IMR-90 (cell line): ENCODE results near the gene SIDT1. TPM values are rescaled to one million over a fixed set of nuclear protein-coding genes. Genes with fewer than 3 reads are reported as not detected.

Experiments used
- ATAC-seq: fragments of 200-7000 bp; cut with Tn5 transposase; 2 replicates; pipeline ENCODE4 v1.9.1; 2020; ENCODE audit warnings: low read depth, mild to moderate bottlenecking, moderate library complexity
- BruUV-seq: library from RNA; stranded (reverse); fragments of 400-500 nt; replicated peaks from 2 replicates; lab custom pipeline; 2021; lab: Mats Ljungman, UMichigan
- CTCF ChIA-PET: fragments of 300-600 bp; formaldehyde crosslinking; extraction: SDS; loops from one replicate; lab custom pipeline; 2021; ENCODE audit warnings: antibody characterized with exemption; lab: Yijun Ruan, JAX
- POLR2A ChIA-PET: fragments of 300-600 bp; sonication (Branson Sonifier 250); formaldehyde crosslinking; loops from one replicate; lab custom pipeline; 2022; ENCODE audit warnings: antibody characterized with exemption; ENCODE audit not compliant: unreplicated experiment; lab: Charles Lee
- DNase-seq: peaks from one replicate; pipeline ENCODE4 v3.0.0; 2013
- H2AFZ ChIP-seq: replicated peaks from 2 replicates; pipeline ENCODE3; 2013; ENCODE audit warnings: low read length, mild to moderate bottlenecking; ENCODE audit not compliant: poor library complexity
- H2AK5ac ChIP-seq: 2 replicates; pipeline ENCODE4 v1.6.1; 2013; ENCODE audit warnings: low read depth, low read length, inconsistent platforms
- H2AK9ac ChIP-seq: replicated peaks from 2 replicates; pipeline ENCODE3; 2013; ENCODE audit warnings: mild to moderate bottlenecking, low read depth, low read length, moderate library complexity; ENCODE audit not compliant: poor library complexity
- H2BK120ac ChIP-seq: 2 replicates; pipeline ENCODE4 v1.6.1; 2013; ENCODE audit warnings: low read depth, low read length, inconsistent platforms
- H2BK15ac ChIP-seq: 3 replicates; pipeline ENCODE4 v1.6.1; 2013; ENCODE audit warnings: low read depth, low read length, inconsistent platforms
- H2BK20ac ChIP-seq: 2 replicates; pipeline ENCODE4 v1.6.1; 2013; ENCODE audit warnings: low read depth, mild to moderate bottlenecking, inconsistent platforms, low read length, moderate library complexity
- H2BK5ac ChIP-seq: 2 replicates; pipeline ENCODE4 v1.6.1; 2013; ENCODE audit warnings: mild to moderate bottlenecking, low read depth, low read length, inconsistent platforms; ENCODE audit not compliant: poor library complexity, severe bottlenecking
- H3K14ac ChIP-seq: replicated peaks from 2 replicates; pipeline ENCODE4 v1.6.1; 2013; ENCODE audit warnings: low read depth, low read length, inconsistent platforms
- H3K18ac ChIP-seq: 2 replicates; pipeline ENCODE4 v1.6.1; 2013; ENCODE audit warnings: low read depth, low read length, control low read depth
- H3K23ac ChIP-seq: 2 replicates; pipeline ENCODE4 v1.6.1; 2013; ENCODE audit warnings: low read depth, low read length, inconsistent platforms
- H3K27ac ChIP-seq: 2 replicates; pipeline ENCODE4 v1.5.1; 2013; ENCODE audit warnings: mild to moderate bottlenecking, control low read depth, low read length; ENCODE audit not compliant: insufficient read depth
- H3K27me3 ChIP-seq: 2 replicates; pipeline ENCODE4 v1.6.1; 2013; ENCODE audit warnings: low read length; ENCODE audit not compliant: control insufficient read depth, insufficient read depth
- H3K36me3 ChIP-seq: 2 replicates; pipeline ENCODE4 v1.6.1; 2013; ENCODE audit warnings: low read length, mixed read lengths; ENCODE audit not compliant: control insufficient read depth, insufficient read depth
- H3K4ac ChIP-seq: 2 replicates; pipeline ENCODE4 v1.6.1; 2013; ENCODE audit warnings: low read depth, low read length, inconsistent platforms
- H3K4me1 ChIP-seq: 2 replicates; pipeline ENCODE4 v1.6.1; 2013; ENCODE audit warnings: low read length, mixed read lengths; ENCODE audit not compliant: control insufficient read depth, insufficient read depth
- H3K4me2 ChIP-seq: 2 replicates; pipeline ENCODE4 v1.6.1; 2013; ENCODE audit warnings: low read depth, mild to moderate bottlenecking, control low read depth, low read length, moderate library complexity
- H3K4me3 ChIP-seq: 2 replicates; pipeline ENCODE4 v1.5.1; 2013; ENCODE audit warnings: low read depth, mild to moderate bottlenecking, control low read depth, low read length, moderate library complexity; ENCODE audit not compliant: insufficient read depth
- H3K56ac ChIP-seq: 2 replicates; pipeline ENCODE4 v1.6.1; 2013; ENCODE audit warnings: low read length, inconsistent platforms; ENCODE audit not compliant: insufficient read depth; ENCODE audit errors: extremely low read depth
- H3K79me1 ChIP-seq, 2 experiments: 2 replicates each; pipeline ENCODE4 v1.6.1; 2013; ENCODE audit warnings: low read length in 2 of 2, inconsistent platforms in 1 of 2, low read depth in 1 of 2
- H3K9ac ChIP-seq: 2 replicates; pipeline ENCODE4 v1.6.1; 2013; ENCODE audit warnings: low read depth, low read length, control low read depth
- H3K9me1 ChIP-seq: 2 replicates; pipeline ENCODE4 v1.6.1; 2013; ENCODE audit warnings: low read length, inconsistent platforms; ENCODE audit not compliant: insufficient read depth
- H3K9me3 ChIP-seq: 2 replicates; pipeline ENCODE4 v1.6.1; 2013; ENCODE audit warnings: low read length; ENCODE audit not compliant: control insufficient read depth, insufficient read depth
- H4K20me1 ChIP-seq: 2 replicates; pipeline ENCODE4 v1.6.1; 2013; ENCODE audit warnings: low read length, inconsistent platforms; ENCODE audit not compliant: insufficient read depth
- H4K5ac ChIP-seq: 2 replicates; pipeline ENCODE4 v1.6.1; 2013; ENCODE audit warnings: mild to moderate bottlenecking, low read depth, low read length, control low read depth
- H4K8ac ChIP-seq, 2 experiments: 2 replicates each; pipeline ENCODE4 v1.6.1; 2013; ENCODE audit warnings: low read depth in 2 of 2, low read length in 2 of 2, control low read depth in 1 of 2, inconsistent platforms in 1 of 2
- H4K91ac ChIP-seq: 2 replicates; pipeline ENCODE4 v1.6.1; 2013; ENCODE audit warnings: low read depth, low read length, inconsistent platforms; ENCODE audit not compliant: insufficient read depth
- MAFK ChIP-seq: IDR thresholded peaks from 2 replicates; pipeline ENCODE4 v1.6.1; 2012; ENCODE audit warnings: low read depth, low read length, improper control_type of control experiment
- POLR2A ChIP-seq: IDR thresholded peaks from 2 replicates; pipeline ENCODE4 v1.6.1; 2012; ENCODE audit warnings: mild to moderate bottlenecking, low read depth, low read length
- WGBS, 2 experiments: methylation state at CpG; one replicate each; pipeline versions ENCODE4 v1.1.5 to v1.1.7; 2013; ENCODE audit warnings: missing lambda C conversion rate in 2 of 2; ENCODE audit not compliant: insufficient read length in 1 of 2; ENCODE audit errors: extremely low coverage in 2 of 2; 5-methylcytosine and 5-hydroxymethylcytosine counted together
- dilution Hi-C: fragments of 300-500 bp; cut with HindIII; formaldehyde crosslinking; loops from one replicate; pipeline ENCODE4 v1.14.3; 2018; ENCODE audit warnings: low sequenced_read_pairs; ENCODE audit not compliant: unreplicated experiment
- in situ Hi-C: fragments of 300-500 bp; cut with MboI; formaldehyde crosslinking; loops from 3 replicates; pipeline ENCODE4 v1.14.3; 2019; ENCODE audit warnings: low sequenced_read_pairs, inconsistent platforms, mixed read lengths
- intact Hi-C: fragments of 100-400 bp; cut with micrococcal nuclease; formaldehyde crosslinking; loops from 2 replicates; pipeline ENCODE4 v1.10.0; 2022
- polyA plus RNA-seq, 3 experiments: library from polyadenylated mRNA; depleted of rRNA; stranded (reverse); fragments of >200 nt; gene quantifications; 2 replicates each; pipeline ENCODE4 v1.2.3, GENCODE V29; 2012; ENCODE audit warnings: low replicate concordance in 1 of 3
- total RNA-seq: library from RNA; depleted of rRNA; stranded (reverse); fragments of >200 nt; gene quantifications from 2 replicates; pipeline ENCODE4 v1.2.3, GENCODE V29; 2012

Gene SIDT1
- total and polyA plus RNA-seq, 2 of the 4 experiments (the other 2 are of a cell fraction): not detected

DNA sequence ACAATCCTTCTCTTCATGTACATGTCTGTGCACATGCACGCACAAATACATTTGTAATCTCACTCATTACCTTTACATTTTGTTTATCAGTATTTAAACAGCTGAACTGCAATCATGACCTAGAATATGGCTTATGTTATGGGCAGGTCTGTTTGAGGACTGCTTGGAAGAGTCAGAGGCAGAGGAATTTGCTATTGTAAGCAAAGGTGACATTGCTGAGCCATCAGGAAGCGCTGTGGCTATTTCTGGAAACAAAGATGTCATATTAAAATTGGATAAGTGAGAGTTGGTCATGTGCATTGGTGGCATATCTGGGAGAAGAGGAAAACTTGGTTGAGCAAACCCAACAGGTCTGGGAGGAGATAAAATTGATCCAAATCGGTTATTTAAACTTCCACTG lies 122.5 kb downstream of the SIDT1 start:
- Histone ChIP-seq H2AK5ac (no peak overlapping the region), H2BK5ac (no peak overlapping the region), H3K9ac (no peak overlapping the region), H2BK15ac (no peak overlapping the region), H2BK120ac (no peak overlapping the region), H4K91ac (no peak overlapping the region), H2BK20ac (no peak overlapping the region), H3K9me3 (no peaks in the 10 kb centered on the region), H3K56ac (no peak overlapping the region), H2AK9ac (no peak overlapping the region), H3K9me1 (peaks cover 4% of the 10 kb centered on the region), H3K36me3 (peaks cover 19% of the 10 kb centered on the region), H3K4me1 (no peaks in the 10 kb centered on the region; the same call in 1 of the 2 replicates), H3K4me2 (no peak overlapping the region), H4K8ac (no peak overlapping the region), H4K20me1 (no peaks in the 10 kb centered on the region), H2AFZ (no peak overlapping the region), H4K5ac (no peak overlapping the region), H3K23ac (no peak overlapping the region), H3K18ac (no peak overlapping the region), H3K79me1 (no peaks in the 10 kb centered on the region; a peak in 1 of 4 replicates), H3K4me3 (no peak overlapping the region), H3K14ac (peak overlapping the region; percentile 41; the same call in 1 of the 2 replicates), H3K27ac (no peak overlapping the region), H3K4ac (no peak overlapping the region), H3K27me3 (no peaks in the 10 kb centered on the region)
- POLR2A ChIA-PET: no interaction called here
- CTCF ChIA-PET: no interaction called here
- ATAC-seq (no peak), DNase-seq (no peak)
- intact Hi-C loops (no loop called here), in situ Hi-C loops (no loop called here), dilution Hi-C loops (no loop called here)
- BruUV-seq: no TSS peak
- TF ChIP-seq MAFK (0 out of 2 replicates have a peak, but pooled peaks have one; percentile 33), POLR2A (no peak)
- no CpG with 5 or more reads among the region's 3 CpGs for WGBS, 2 experiments
